Neural progenitor cell (in vitro differentiated cells): ENCODE data around the gene PACRG.

ENCODE experiments used
- EZH2phosphoT487 ChIP-seq: fragments of 200-600 bp; sonication (generic); IDR thresholded peaks from 2 replicates; pipeline ENCODE4 v1.6.1; 2017; ENCODE audit warnings: antibody characterized with exemption
- TF ChIP-seq, protein P1 (sequence below): fragments of 200-600 bp; sonication (generic); IDR thresholded peaks from 2 replicates; pipeline ENCODE4 v1.5.1; 2017; ENCODE audit warnings: antibody characterized with exemption, mild to moderate bottlenecking

DNA sequence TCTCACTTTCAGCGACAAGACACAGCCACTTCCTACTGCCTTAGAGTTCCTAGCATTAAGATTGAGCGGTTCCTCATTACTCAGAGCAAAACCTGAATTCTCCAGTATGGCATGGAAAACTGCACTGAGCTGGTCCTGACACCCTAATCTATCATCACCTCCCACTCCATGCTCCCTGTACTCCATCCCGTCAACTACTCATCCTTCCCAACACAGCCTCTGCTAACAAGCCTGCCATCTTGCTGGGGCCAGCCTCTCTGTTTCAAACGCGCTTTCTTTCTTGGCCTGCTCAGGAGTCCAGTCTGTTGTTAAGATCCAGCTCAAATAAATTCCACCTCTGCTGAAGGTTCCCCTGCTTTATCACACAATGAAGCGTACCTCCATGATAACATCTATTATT lies 12.2 kb upstream of the PACRG start:
- no peak for TF ChIP-seq EZH2phosphoT487
- TF ChIP-seq, protein P1, sequence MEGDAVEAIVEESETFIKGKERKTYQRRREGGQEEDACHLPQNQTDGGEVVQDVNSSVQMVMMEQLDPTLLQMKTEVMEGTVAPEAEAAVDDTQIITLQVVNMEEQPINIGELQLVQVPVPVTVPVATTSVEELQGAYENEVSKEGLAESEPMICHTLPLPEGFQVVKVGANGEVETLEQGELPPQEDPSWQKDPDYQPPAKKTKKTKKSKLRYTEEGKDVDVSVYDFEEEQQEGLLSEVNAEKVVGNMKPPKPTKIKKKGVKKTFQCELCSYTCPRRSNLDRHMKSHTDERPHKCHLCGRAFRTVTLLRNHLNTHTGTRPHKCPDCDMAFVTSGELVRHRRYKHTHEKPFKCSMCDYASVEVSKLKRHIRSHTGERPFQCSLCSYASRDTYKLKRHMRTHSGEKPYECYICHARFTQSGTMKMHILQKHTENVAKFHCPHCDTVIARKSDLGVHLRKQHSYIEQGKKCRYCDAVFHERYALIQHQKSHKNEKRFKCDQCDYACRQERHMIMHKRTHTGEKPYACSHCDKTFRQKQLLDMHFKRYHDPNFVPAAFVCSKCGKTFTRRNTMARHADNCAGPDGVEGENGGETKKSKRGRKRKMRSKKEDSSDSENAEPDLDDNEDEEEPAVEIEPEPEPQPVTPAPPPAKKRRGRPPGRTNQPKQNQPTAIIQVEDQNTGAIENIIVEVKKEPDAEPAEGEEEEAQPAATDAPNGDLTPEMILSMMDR, result no peak
